Cortex of kidney (tissue), 1 donor: ENCODE data around the gene TRMT10A.

ENCODE experiments used
- DNase-seq: peaks from one replicate; lab custom pipeline; 2025; lab: John Stamatoyannopoulos, UW

Gene TRMT10A, protein sequence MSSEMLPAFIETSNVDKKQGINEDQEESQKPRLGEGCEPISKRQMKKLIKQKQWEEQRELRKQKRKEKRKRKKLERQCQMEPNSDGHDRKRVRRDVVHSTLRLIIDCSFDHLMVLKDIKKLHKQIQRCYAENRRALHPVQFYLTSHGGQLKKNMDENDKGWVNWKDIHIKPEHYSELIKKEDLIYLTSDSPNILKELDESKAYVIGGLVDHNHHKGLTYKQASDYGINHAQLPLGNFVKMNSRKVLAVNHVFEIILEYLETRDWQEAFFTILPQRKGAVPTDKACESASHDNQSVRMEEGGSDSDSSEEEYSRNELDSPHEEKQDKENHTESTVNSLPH

GRCh38 chr4:99563310-99564186 is at the start of gene TRMT10A:
TSS of gene TRMT10A (minus strand) at chr4:99564039. CDS start at chr4:99559338, 4,701 bp downstream.
- DNase-seq, result peak; percentile 24

- no peak for DNase-seq
Observed at GRCh38 chr4:99612704-99613103, 48.9 kb upstream of the TRMT10A start.

DNA sequence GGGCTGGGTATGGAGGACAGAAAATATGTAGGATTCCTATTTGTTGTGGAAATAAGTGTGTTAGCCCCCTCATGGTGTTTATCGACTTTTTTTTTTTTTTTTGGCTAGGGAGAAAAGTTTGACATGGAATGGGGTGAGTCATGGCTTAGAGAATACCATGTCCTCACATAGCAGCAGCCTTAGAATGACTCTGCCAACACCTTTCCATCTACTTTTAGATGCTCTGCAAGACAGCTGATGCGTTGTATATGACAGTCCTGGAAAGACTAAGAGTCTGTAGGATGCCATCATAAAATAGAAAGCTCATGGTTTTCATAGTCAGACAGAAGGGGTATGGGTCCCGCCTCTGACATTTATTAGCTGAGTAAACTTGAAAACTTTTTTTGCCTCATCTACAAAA is 48.4 kb upstream of the TRMT10A start:
- no peak for DNase-seq

DNA sequence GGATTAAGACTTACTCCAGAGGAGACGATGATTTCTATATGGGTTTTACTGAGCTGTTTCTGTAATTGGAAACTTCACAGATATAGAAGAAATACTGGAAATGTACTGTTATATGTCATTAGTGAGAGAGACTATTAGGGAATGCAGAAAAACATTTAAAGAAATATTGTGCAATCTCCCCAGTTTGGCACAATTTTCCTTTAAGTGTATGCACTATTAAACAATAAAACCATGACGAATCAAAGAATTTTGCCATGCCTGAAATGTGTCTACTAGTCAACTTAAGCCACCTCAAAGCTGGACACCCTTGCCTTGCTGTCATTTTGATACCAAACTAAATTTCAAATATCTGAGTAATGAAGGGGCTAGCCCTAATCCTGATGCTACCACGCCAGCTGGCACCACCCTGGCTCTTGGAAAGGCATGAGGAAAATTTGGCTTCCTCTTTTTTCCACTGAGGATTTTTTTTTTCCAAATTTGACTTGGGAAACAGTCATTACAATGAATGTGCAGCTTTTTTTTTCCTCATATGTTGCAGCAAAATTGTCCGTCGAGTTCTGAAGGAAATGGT is 46.9 kb upstream of the TRMT10A start:
- no peak for DNase-seq

DNA sequence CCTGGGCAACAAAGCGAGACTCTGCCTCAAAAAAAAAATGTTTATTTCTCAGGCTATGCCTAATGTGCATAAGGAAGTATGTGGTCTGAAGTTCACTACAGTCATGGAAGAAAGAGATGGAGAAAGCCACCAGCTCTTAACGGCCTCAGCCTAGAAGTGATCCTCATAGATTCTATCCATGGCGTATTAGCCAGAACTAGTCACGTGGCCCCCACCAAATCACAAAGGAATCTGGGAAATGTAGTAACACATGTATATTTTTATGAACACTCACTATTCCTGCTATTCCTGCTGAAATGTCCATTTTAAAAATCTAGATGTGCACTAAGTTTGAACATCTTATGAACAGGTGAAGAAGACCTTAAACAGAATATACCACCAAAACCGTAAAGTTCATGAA is 44.6 kb upstream of the TRMT10A start:
- DNase-seq, result no peak

DNA sequence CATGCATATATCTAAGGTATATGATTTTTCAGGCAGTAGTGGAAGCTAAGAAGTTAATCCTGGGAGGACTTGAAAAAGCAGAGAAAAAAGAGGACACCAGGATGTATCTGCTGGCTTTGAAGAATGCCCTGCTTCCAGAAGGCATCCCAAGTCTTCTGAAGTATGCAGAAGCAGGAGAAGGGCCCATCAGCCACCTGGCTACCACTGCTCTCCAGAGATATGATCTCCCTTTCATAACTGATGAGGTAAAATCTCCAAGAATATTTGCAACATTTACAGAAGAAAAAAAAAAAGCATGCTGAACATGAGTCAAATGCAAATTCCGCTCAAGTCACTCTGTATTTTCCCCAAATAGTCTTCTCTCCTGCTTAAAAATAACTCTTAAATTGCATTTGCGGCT is 42.9 kb upstream of the TRMT10A start:
- no peak for DNase-seq

GRCh38 chr4:99594818-99595217 is 31.0 kb upstream of the TRMT10A start:
- DNase-seq, result no peak

GRCh38 chr4:99593781-99594641 is 30.2 kb upstream of the TRMT10A start:
- DNase-seq, result no peak

DNA sequence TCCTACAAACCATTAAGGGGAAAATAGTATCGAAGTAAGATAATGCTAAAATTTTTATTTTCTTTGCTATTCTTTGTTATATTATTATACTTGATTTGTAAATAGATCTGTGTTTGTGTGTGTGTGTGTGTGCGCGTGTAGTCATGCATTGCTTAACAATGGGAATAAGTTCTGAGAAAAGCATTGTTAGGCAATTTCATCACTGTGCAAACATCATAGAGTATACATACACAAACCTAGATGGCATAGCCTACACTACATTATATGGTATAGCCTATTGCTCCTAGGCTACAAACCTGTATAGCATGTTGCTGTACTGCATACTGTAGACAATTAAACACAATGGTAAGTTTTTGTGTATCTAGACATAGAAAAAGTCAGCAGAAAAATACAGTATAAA is 27.9 kb upstream of the TRMT10A start:
- DNase-seq, result no peak

GRCh38 chr4:99587803-99588202 is 24.0 kb upstream of the TRMT10A start:
- no peak for DNase-seq

- DNase-seq, result no peak
Observed at GRCh38 chr4:99587309-99587708, 23.5 kb upstream of the TRMT10A start.

DNA sequence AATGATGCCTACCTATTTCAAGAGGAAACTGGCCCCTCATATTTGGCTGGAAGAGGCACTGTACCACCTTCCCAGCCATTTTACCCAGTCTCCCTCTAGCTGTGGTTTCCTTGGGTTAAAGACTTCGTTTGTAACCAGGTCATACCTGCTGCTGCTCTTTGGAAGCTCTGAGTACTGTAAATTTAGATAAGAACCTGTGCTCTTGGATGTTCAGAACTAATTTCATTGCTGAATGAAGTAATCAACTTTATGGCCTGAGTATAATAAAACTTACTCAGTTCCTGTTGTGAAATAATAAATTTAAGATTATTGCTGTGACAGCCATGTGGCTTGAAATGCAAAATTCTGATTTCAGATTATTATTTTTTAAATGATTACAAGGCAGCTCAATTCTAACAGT is 23.0 kb upstream of the TRMT10A start:
- DNase-seq, result no peak

- no peak for DNase-seq
Observed at GRCh38 chr4:99586322-99586721, 22.5 kb upstream of the TRMT10A start.

- no peak for DNase-seq
Observed at GRCh38 chr4:99585516-99585915, 21.7 kb upstream of the TRMT10A start.

GRCh38 chr4:99578714-99579113 is 14.9 kb upstream of the TRMT10A start:
- DNase-seq, result no peak

- no peak for DNase-seq
Observed at GRCh38 chr4:99574530-99575324, 10.9 kb upstream of the TRMT10A start, which contains the start of gene MTTP. TSS of gene MTTP (plus strand) at chr4:99574824. CDS start at chr4:99574910, 86 bp downstream.

DNA sequence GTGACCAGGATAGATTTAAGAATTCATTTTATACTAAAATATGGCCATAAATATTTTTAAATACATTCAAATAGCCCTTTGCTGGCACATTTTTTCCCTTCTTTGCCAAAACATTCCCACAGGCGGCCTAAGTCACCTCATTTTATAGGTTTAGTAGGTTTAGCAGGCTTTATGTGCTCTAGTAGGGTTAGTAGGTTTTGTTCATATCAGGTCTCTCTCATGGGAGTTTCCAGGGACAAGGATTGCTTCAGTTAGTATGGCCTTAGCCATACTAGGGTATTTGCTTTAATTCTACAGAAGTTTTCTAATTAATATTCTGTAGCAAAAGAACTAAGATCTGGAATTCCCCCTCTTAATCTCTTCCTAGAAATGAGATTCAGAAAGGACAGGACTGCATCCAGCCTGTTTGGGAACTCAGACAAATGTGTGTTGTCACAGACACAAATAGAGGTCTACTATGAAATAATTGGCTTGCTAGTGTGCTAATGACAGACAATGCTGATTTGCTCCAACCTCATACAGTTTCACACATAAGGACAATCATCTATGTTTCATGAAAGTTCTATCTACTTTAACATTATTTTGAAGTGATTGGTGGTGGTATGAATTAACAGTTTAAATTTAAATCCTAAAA is 10.0 kb upstream of the TRMT10A start:
- no peak for DNase-seq

DNA sequence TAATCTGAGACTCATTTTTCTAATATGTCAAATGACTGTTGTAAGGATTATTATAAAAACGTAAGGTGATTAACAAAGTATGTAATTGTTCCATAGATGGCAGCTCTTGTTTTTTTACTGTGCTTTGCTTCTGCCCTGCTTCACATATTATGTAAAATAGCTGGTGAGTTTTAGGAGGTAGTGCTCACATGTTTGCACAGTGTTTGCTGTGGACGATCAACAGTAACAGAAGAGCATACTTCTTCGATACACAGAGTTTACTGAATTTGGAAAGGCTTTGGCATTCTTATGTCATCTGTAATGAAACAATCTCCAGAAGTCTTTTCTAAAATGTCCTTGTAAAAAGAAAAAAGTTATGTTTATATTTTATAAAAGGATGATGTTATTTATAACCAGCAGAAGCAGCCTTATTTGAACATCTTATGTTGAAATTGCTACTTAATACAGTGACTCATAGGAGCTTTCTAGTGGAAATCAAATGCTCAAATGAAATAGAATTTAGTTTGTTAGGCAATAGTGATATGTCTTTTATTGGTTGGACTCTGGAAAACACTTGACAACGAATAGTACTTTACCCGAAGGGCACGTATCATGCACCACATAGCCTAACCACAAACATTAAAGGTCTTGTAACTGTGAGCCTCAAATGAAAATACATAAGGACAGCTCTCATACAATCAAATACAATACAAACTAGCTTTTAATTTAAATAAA is 8.8 kb upstream of the TRMT10A start:
- DNase-seq, result no peak

GRCh38 chr4:99571883-99572282 is 8.0 kb upstream of the TRMT10A start:
- no peak for DNase-seq

DNA sequence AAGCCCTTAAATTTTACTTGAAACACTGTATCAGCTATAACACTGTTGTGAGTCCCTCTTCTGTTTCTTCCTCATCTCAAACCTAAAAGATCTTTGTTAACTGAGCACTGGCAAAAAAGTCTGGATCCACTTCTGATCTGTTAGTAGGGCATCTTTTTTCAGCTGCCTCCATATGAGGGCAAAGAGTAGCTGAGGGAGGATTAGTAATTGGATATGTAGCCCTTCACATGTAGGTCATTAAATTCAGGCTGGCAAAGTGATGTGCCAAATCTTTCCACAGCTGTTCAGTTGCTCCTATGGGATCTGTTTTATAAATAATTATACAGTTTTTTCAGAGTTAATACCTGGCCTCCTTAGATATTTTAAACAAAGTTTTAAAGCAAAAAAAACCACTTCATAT is 1.1 kb upstream of the TRMT10A start:
- DNase-seq, result no peak
